Mammary epithelial cell (primary cell): ENCODE results near the gene HECTD1.

Experiments used
- EZH2 ChIP-seq: IDR thresholded peaks from 2 replicates; pipeline ENCODE4 v1.6.1; 2012; ENCODE audit warnings: low read length, inconsistent platforms, borderline replicate concordance
- TF ChIP-seq, protein P1 (sequence below), 2 donors: IDR thresholded peaks in 1 of 2; conservative IDR thresholded peaks in 1 of 2; 2 replicates each; pipeline ENCODE4 v1.5.1; 2011 to 2012; ENCODE audit warnings: inconsistent platforms in 2 of 2, low read length in 2 of 2, mild to moderate bottlenecking in 2 of 2, control low read depth in 1 of 2, low read depth in 1 of 2; ENCODE audit not compliant: insufficient read depth in 1 of 2; ENCODE audit errors: extremely low read depth in 1 of 2

DNA sequence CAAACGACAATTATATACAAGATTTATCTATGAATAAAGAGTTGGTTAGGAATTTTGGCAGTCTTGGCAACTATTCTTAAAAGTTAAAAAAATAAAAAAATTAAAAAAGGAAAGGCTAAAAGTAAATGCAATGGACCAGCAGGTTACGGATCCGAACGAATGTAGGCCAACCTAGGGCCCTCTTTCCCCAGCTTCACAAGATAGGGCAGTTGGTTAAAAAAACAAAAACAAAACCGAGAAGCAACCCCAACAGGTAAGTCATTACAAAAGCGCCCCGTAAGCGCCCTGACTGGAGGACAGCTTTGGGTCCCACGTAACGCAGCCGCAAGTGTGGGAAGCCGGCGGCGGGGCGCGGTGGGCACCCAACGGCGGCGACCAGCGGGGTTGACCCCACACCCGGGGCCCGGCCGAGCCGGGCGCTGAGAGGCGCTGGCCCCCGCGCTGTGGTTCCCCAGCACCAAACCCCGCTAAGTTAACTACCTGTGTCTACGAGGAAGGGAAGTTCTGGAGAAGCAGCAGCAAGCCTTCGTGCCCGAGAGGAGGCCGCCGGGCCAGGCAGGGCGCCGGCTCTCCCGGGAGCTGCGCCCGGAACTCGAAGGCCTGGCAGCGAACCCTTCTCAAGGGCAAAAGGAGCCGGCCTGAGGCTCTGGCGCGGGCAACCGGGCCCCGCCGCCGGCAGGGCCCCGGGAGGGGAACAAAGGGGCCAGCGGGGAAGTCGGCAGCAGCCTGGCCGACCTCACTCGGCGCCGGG is 882 bp downstream of the HECTD1 start:
- TF ChIP-seq, protein P1, sequence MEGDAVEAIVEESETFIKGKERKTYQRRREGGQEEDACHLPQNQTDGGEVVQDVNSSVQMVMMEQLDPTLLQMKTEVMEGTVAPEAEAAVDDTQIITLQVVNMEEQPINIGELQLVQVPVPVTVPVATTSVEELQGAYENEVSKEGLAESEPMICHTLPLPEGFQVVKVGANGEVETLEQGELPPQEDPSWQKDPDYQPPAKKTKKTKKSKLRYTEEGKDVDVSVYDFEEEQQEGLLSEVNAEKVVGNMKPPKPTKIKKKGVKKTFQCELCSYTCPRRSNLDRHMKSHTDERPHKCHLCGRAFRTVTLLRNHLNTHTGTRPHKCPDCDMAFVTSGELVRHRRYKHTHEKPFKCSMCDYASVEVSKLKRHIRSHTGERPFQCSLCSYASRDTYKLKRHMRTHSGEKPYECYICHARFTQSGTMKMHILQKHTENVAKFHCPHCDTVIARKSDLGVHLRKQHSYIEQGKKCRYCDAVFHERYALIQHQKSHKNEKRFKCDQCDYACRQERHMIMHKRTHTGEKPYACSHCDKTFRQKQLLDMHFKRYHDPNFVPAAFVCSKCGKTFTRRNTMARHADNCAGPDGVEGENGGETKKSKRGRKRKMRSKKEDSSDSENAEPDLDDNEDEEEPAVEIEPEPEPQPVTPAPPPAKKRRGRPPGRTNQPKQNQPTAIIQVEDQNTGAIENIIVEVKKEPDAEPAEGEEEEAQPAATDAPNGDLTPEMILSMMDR (conservative IDR thresholded peaks at IDR 0.05 in 1 of 2, IDR thresholded peaks at IDR 0.05 in 1 of 2; ENCODE audit: extremely low read depth in 1 of 2, insufficient read depth in 1 of 2, low read depth in 1 of 2, low read length in 2 of 2): no peak
- no peak for TF ChIP-seq EZH2
